HepG2 (cell line): ENCODE results near the gene TTC6. TPM values are rescaled to one million over a fixed set of nuclear protein-coding genes. Genes with fewer than 3 reads are reported as not detected.

Experiments
- ATAC-seq: fragments of 200-7000 bp; cut with Tn5 transposase; 3 replicates; pipeline ENCODE4 v1.9.1; 2020; ENCODE audit warnings: mild to moderate bottlenecking, moderate library complexity
- BruUV-seq: library from RNA; stranded (reverse); fragments of 400-500 nt; replicated peaks from 2 replicates; lab custom pipeline; 2021; lab: Mats Ljungman, UMichigan
- CTCF ChIA-PET: fragments of 300-600 bp; formaldehyde crosslinking; extraction: SDS; loops from one replicate; lab custom pipeline; 2021; ENCODE audit warnings: low total read pairs, inconsistent platforms, low intra/inter-chr PET ratio; lab: Yijun Ruan, JAX
- POLR2A ChIA-PET: fragments of 350-600 bp; sonication (Branson Sonifier 250); formaldehyde crosslinking; loops from one replicate; lab custom pipeline; 2020; ENCODE audit warnings: antibody characterized with exemption, inconsistent platforms; lab: Yijun Ruan, JAX
- DNase-seq: peaks from one replicate; pipeline ENCODE4 v3.0.0-alpha.2; 2015; ENCODE audit warnings: low spot score
- FAIRE-seq: peaks from 3 replicates; lab custom pipeline; 2011; peaks lifted over from hg19 to GRCh38; lab: Jason Lieb, UNC
- H2AFZ ChIP-seq: one replicate; pipeline ENCODE4 v1.6.1; 2011; ENCODE audit warnings: low read length, inconsistent platforms
- H3K27ac ChIP-seq: fragments of 300-600 bp; 3 replicates; pipeline ENCODE4 v1.8.0; 2011; ENCODE audit warnings: mixed run types, mild to moderate bottlenecking, mixed read lengths, low read length, inconsistent platforms; ENCODE audit not compliant: insufficient read depth; ENCODE audit errors: extremely low read length
- H3K27me3 ChIP-seq, 2 experiments: fragments of 200-600 bp in 1 of 2; 2 replicates in 1 of 2; 3 replicates in 1 of 2; pipeline versions ENCODE4 v1.6.0 to v1.8.0; 2011; ENCODE audit warnings: low read length in 2 of 2, mild to moderate bottlenecking in 2 of 2, moderate library complexity in 2 of 2, inconsistent platforms in 1 of 2; ENCODE audit not compliant: insufficient read depth in 2 of 2, control insufficient read depth in 1 of 2
- H3K36me3 ChIP-seq, 2 experiments: fragments of 200-600 bp in 1 of 2; replicated peaks in 1 of 2; 2 replicates in 1 of 2; 3 replicates in 1 of 2; pipeline versions ENCODE4 v1.5.1 to v1.8.0; 2011; ENCODE audit warnings: low read length in 2 of 2, inconsistent platforms in 1 of 2; ENCODE audit not compliant: insufficient read depth in 2 of 2, control insufficient read depth in 1 of 2
- H3K4me1 ChIP-seq: 2 replicates; pipeline ENCODE4 v1.5.1; 2012; ENCODE audit warnings: low read length, inconsistent platforms; ENCODE audit not compliant: insufficient read depth
- H3K4me2 ChIP-seq: 2 replicates; pipeline ENCODE4 v1.6.0; 2011; ENCODE audit warnings: low read depth, low read length, inconsistent platforms
- H3K4me3 ChIP-seq, 3 experiments: fragments of 200-600 bp in 1 of 3; sonication (generic), shearing (Covaris generic) in 1 of 3; replicated peaks in 1 of 3; 2 replicates each; pipeline ENCODE4 v1.5.1; 2011 to 2016; ENCODE audit warnings: low read length in 3 of 3, inconsistent platforms in 2 of 3, low read depth in 2 of 3, mild to moderate bottlenecking in 2 of 3, control low read depth in 1 of 3, mixed read lengths in 1 of 3; ENCODE audit not compliant: insufficient read depth in 1 of 3
- H3K79me2 ChIP-seq: one replicate; pipeline ENCODE4 v1.6.1; 2011; ENCODE audit warnings: low read length, inconsistent platforms; ENCODE audit not compliant: insufficient read depth
- H3K9ac ChIP-seq: 2 replicates; pipeline ENCODE4 v1.6.0; 2011; ENCODE audit warnings: mild to moderate bottlenecking, low read depth, low read length, inconsistent platforms; ENCODE audit not compliant: insufficient read depth
- H3K9me3 ChIP-seq: 2 replicates; pipeline ENCODE4 v1.5.1; 2012; ENCODE audit warnings: mild to moderate bottlenecking, low read length
- H4K20me1 ChIP-seq: 2 replicates; pipeline ENCODE4 v1.6.0; 2011; ENCODE audit warnings: inconsistent platforms, mild to moderate bottlenecking, low read length, moderate library complexity; ENCODE audit not compliant: insufficient read depth
- ATF1 ChIP-seq: IDR thresholded peaks from 2 replicates; pipeline ENCODE4 v1.6.1; 2016; ENCODE audit warnings: mild to moderate bottlenecking, control low read depth
- BRCA1 ChIP-seq: sonication (generic); formaldehyde crosslinking; IDR thresholded peaks from 2 replicates; pipeline ENCODE4 v1.4.0; 2020; ENCODE audit warnings: missing genetic modification reagents
- FIP1L1 ChIP-seq: fragments of 200-400 bp; formaldehyde crosslinking; IDR thresholded peaks from 2 replicates; pipeline ENCODE4 v1.6.1; 2018; ENCODE audit warnings: low read depth, mild to moderate bottlenecking, low read length, moderate library complexity, borderline replicate concordance; ENCODE audit not compliant: insufficient read depth
- RNF219 ChIP-seq: sonication (generic); formaldehyde crosslinking; IDR thresholded peaks from 2 replicates; pipeline ENCODE4 v1.5.0; 2020; ENCODE audit warnings: mild to moderate bottlenecking, missing genetic modification reagents
- ZNF549 ChIP-seq: sonication (generic); formaldehyde crosslinking; IDR thresholded peaks from 2 replicates; pipeline ENCODE4 v1.5.0; 2020; ENCODE audit warnings: missing genetic modification reagents
- WGBS: methylation state at CpG from one replicate; pipeline ENCODE4 v1.1.6; 2017; ENCODE audit warnings: low lambda C conversion rate; 5-methylcytosine and 5-hydroxymethylcytosine counted together
- in situ Hi-C: cut with HindIII; loops from 2 replicates; pipeline ENCODE4 v1.10.0; 2017; ENCODE audit warnings: low pct_unique_long_range_greater_than_20kb; ENCODE audit not compliant: extremely low pct_ligation_motif_present
- intact Hi-C: fragments of 100-400 bp; cut with micrococcal nuclease; formaldehyde crosslinking; loops from one replicate; pipeline ENCODE4 v1.10.0; 2022; ENCODE audit not compliant: unreplicated experiment
- polyA plus RNA-seq, 8 experiments: library from polyadenylated mRNA; depleted of rRNA in 3 of 8; stranded (reverse) in 7 of 8; unstranded in 1 of 8; fragments of >200 nt; fragmentation: Illumina TruSeq in 4 of 8; extraction: Trizol in 4 of 8; gene quantifications; 2 replicates each; pipeline versions ENCODE4 v1.2.1 to v1.2.3, GENCODE V29; 2011 to 2016; ENCODE audit warnings: low read depth in 4 of 8, missing spikeins in 1 of 8, mixed read lengths in 1 of 8; ENCODE audit not compliant: insufficient read depth in 1 of 8
- total RNA-seq, 5 experiments: library from RNA; depleted of rRNA; stranded (reverse); fragments of >200 nt; fragmentation: Illumina TruSeq; extraction: Trizol; gene quantifications; 2 replicates each; pipeline ENCODE4 v1.2.3, GENCODE V29; 2016; ENCODE audit warnings: low read depth in 1 of 5
- TF ChIP-seq, protein P1 (sequence below): sonication (generic); formaldehyde crosslinking; IDR thresholded peaks from 2 replicates; pipeline ENCODE4 v1.4.0; 2020; ENCODE audit warnings: mild to moderate bottlenecking, missing genetic modification reagents

TTC6 gene
- total and polyA plus RNA-seq, 2 of the 13 experiments (the other 11 are each of a cell fraction or from before 2014, with no cell fraction given) = 9.3 to 27.4 TPM

GRCh38 chr14:37641117-37641516 lies 45.7 kb downstream of the TTC6 start:
- DNase-seq (no peak), FAIRE-seq (no peak), ATAC-seq (no peak; the same call in 2 of the 3 replicates)
- intact Hi-C loops (no loop called here), in situ Hi-C loops (no loop called here)
- TF ChIP-seq ZNF549 (CRISPR knock-in tag) (no peak), RNF219 (CRISPR knock-in tag) (0 out of 2 replicates have a peak, but pooled peaks have one; percentile 49), ATF1 (CRISPR knock-in tag) (no peak), FIP1L1 (no peak), BRCA1 (no peak)
- TF ChIP-seq, protein P1, sequence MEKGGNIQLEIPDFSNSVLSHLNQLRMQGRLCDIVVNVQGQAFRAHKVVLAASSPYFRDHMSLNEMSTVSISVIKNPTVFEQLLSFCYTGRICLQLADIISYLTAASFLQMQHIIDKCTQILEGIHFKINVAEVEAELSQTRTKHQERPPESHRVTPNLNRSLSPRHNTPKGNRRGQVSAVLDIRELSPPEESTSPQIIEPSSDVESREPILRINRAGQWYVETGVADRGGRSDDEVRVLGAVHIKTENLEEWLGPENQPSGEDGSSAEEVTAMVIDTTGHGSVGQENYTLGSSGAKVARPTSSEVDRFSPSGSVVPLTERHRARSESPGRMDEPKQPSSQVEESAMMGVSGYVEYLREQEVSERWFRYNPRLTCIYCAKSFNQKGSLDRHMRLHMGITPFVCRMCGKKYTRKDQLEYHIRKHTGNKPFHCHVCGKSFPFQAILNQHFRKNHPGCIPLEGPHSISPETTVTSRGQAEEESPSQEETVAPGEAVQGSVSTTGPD (CRISPR knock-in tag) = no peak
- Histone ChIP-seq H3K4me2 (no peak overlapping the region), H3K36me3 (no peaks in the 10 kb centered on the region; a peak in 1 of 5 replicates), H3K4me1 (no peaks in the 10 kb centered on the region), H2AFZ (no peak overlapping the region), H3K27ac (no peak overlapping the region), H3K79me2 (no peaks in the 10 kb centered on the region), H3K4me3 (no peak overlapping the region), H4K20me1 (no peaks in the 10 kb centered on the region), H3K9ac (no peak overlapping the region), H3K9me3 (no peaks in the 10 kb centered on the region), H3K27me3 (no peaks in the 10 kb centered on the region)
- ChIA-PET POLR2A (interaction anchor here (0.8 kb wide), 1 partner anchor 45 kb away, joined by 3 read pairs; no protein-coding TSS in a partner anchor), CTCF (no interaction called here)
- no TSS peak for BruUV-seq
- 95% methylated on average over 1 of the region's 1 CpG for WGBS
